Skeletal muscle tissue (tissue), 4 donors: Measurements from ENCODE around the gene CTSL. TPM values are rescaled to one million over a fixed set of nuclear protein-coding genes. Genes with fewer than 3 reads are reported as not detected.
"Not testable (repeated sequence)": the region's sequence is repeated elsewhere in the genome, so short reads cannot be mapped to it uniquely, and the experiment has no call there.

Source experiments
- H3K27ac ChIP-seq: one replicate; pipeline ENCODE4 v1.7.0; 2013; ENCODE audit warnings: mild to moderate bottlenecking, low read depth, low read length, inconsistent platforms
- H3K27me3 ChIP-seq, 3 donors: one replicate each; pipeline ENCODE4 v1.7.0; 2013; ENCODE audit warnings: low read length in 3 of 3; ENCODE audit not compliant: control insufficient read depth in 3 of 3, insufficient read depth in 3 of 3
- H3K36me3 ChIP-seq, 3 donors: one replicate each; pipeline ENCODE4 v1.7.0; 2013; ENCODE audit warnings: low read length in 3 of 3; ENCODE audit not compliant: control insufficient read depth in 3 of 3, insufficient read depth in 3 of 3
- H3K4me1 ChIP-seq, 3 donors: one replicate each; pipeline ENCODE4 v1.7.0; 2013; ENCODE audit warnings: low read length in 3 of 3, mild to moderate bottlenecking in 3 of 3; ENCODE audit not compliant: control insufficient read depth in 3 of 3, insufficient read depth in 3 of 3
- H3K4me3 ChIP-seq, 3 donors: one replicate each; pipeline ENCODE4 v1.7.0; 2013; ENCODE audit warnings: low read length in 3 of 3
- H3K9ac ChIP-seq, 3 donors: one replicate each; pipeline ENCODE4 v1.7.0; 2013; ENCODE audit warnings: low read length in 3 of 3, mild to moderate bottlenecking in 3 of 3, moderate library complexity in 2 of 3, low read depth in 1 of 3
- H3K9me3 ChIP-seq, 3 donors: one replicate each; pipeline ENCODE4 v1.7.0; 2013; ENCODE audit warnings: low read length in 3 of 3; ENCODE audit not compliant: control insufficient read depth in 3 of 3
- total RNA-seq: library from RNA; depleted of rRNA; stranded (reverse); fragments of >200 nt; gene quantifications from one replicate; pipeline ENCODE4 v1.2.3, GENCODE V29; 2014
- donor health status: Osteomylitis.

Gene CTSL
- total RNA-seq, 1 donor from 2014 or later = 45.9 TPM

DNA sequence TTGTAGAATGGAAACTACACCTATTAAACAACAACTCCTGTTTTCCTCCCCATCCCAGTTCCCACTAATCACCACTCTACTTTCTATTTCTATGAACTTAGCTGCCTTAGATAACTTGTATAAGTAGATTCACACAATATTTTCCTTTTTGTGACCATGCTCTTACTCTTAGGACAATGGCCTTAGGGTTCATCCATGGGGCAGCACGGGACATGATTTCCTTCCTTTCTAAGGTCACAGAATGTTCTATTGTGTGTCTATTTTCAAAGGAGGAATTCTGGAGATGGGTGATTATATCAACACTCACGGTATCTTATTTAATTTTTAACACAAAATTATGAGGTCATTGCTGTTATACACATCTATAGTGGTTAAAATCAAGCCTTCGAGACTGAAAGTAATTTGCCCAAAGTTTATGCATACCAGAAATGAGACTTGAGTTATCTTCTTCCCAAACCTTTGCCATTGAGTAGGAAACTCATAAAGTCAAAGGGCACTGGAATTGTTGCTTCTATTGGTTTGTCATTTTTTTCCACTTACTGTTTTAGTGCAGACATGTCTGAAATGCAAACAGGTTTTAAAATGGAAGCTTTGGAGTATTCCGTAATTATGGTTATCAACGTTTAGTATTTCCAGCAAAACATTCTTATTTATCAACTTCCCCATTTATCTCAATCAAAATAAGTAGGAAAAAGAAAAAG lies 23.6 kb downstream of the CTSL start:
- Histone ChIP-seq H3K36me3 (no peaks in the 10 kb centered on the region), H3K27ac (no peak overlapping the region), H3K27me3 (peaks cover 0 to 5% (median 4%) of the 10 kb centered on the region in 3 donors), H3K4me1 (no peaks in the 10 kb centered on the region), H3K9me3 (peaks cover 0 to 4% (median 3%) of the 10 kb centered on the region in 3 donors), H3K9ac (no peak overlapping the region), H3K4me3 (no peak overlapping the region)

DNA sequence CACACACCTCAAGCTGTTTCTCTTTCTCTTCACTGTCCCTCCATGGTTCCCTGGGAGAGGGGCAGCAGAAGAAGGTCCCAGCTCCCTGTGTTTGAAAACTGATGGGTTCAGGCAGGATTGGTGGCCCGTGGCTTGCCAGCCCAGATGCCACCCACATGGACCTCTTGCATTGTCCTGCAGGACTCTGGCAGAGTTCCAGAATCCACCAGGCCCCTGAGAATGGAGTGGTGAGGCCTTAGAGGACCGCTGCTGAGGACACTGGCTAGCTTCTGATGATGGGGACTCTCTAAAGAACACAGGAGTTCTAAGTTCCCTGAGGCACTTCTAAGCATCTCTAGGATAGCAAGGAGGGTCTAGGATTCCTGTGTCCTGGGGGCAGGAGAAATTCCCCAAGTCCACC lies 24.8 kb downstream of the CTSL start:
- Histone ChIP-seq H3K27ac (no peak overlapping the region), H3K4me1 (no peaks in the 10 kb centered on the region), H3K9ac (no peak overlapping the region), H3K4me3 (no peak overlapping the region), H3K36me3 (no peaks in the 10 kb centered on the region), H3K9me3 (peaks cover 0 to 4% (median 3%) of the 10 kb centered on the region in 3 donors), H3K27me3 (peaks cover 0 to 5% (median 4%) of the 10 kb centered on the region in 3 donors)

DNA sequence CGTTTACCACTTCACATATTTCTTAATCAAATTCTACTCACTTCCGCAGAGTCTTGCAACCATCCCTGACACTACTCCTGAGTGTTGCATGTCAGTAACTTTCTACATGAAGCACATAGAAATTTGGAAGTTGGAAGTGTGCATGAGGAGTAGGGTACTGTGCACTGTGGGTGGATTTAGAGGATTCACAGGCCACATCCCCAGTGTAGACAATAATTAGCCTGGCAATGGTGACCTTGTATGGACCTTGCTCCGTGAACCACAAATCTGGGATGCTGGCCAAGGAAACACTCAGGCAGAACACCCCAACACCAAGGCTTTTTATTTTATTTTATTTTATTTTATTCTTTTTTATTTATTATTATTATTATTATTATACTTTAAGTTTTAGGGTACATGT lies 25.5 kb downstream of the CTSL start:
- H3K9ac ChIP-seq = no peak overlapping the region
- H3K9me3 ChIP-seq = peaks cover 0 to 4% (median 3%) of the 10 kb centered on the region in 3 donors
- H3K27me3 ChIP-seq = peaks cover 0 to 5% (median 4%) of the 10 kb centered on the region in 3 donors
- H3K27ac ChIP-seq = no peak overlapping the region
- H3K4me1 ChIP-seq = no peaks in the 10 kb centered on the region
- H3K4me3 ChIP-seq = no peak overlapping the region
- H3K36me3 ChIP-seq = no peaks in the 10 kb centered on the region

DNA sequence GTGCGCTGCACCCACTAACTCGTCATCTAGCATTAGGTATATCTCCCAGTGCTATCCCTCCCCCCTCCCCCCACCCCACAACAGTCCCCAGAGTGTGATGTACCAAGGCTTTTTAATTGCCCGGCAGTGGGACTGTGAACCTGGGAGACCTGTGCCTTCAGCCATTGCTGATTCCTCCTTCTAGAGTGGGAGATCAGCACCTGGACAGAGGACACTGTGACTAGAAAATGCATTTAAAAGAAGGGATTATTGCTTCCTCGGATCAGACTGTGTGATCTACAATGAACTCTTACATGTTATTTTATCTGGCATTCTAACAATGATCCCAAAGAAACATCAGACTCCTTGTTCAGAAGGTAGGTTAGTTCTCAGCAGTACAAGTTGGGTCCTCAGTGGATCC lies 25.9 kb downstream of the CTSL start:
- no peaks in the 10 kb centered on the region for H3K4me1 ChIP-seq
- peaks cover 0 to 4% (median 3%) of the 10 kb centered on the region in 3 donors for H3K9me3 ChIP-seq
- no peaks in the 10 kb centered on the region for H3K36me3 ChIP-seq
- H3K9ac ChIP-seq = no peak overlapping the region
- no peak overlapping the region for H3K4me3 ChIP-seq
- peaks cover 0 to 5% (median 4%) of the 10 kb centered on the region in 3 donors for H3K27me3 ChIP-seq
- no peak overlapping the region for H3K27ac ChIP-seq

DNA sequence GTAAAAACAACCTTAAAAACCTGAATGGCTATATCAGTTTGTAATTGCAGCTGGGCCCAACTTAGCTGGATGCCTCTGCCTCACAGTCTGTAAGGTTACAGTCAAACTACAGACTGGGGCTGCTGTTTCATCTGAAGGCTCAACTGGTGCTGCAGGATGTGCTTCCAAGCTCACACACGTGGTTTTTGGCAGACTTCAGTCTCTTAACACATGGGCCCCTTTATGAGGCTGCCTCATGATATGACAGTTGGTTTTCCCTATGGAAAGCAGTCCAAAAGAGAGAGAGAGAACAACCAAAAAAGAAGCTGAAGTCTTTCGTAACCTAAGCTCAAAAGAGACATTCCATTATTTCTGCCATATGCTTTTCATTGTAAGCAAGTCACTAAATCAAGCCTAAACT lies 27.4 kb downstream of the CTSL start:
- no peak overlapping the region for H3K4me3 ChIP-seq
- peaks cover 0 to 4% (median 3%) of the 10 kb centered on the region in 3 donors for H3K9me3 ChIP-seq
- no peak overlapping the region for H3K9ac ChIP-seq
- H3K36me3 ChIP-seq = no peaks in the 10 kb centered on the region
- H3K27me3 ChIP-seq = no peaks in the 10 kb centered on the region
- no peak overlapping the region for H3K27ac ChIP-seq
- no peaks in the 10 kb centered on the region for H3K4me1 ChIP-seq

DNA sequence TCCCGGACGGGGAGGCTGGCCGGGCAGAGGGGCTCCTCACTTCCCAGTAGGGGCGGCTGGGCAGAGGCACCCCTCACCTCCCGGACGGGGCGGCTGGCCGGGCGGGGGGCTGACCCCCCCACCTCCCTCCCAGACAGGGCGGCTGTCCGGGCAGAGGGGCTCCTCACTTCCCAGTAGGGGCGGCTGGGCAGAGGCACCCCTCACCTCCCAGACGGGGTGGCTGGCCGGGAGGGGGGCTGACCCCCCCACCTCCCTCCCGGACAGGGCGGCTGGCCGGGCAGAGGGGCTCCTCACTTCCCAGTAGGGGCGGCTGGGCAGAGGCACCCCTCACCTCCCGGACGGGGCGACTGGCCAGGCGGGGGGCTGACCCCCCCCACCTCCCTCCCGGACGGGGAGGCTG lies 32.4 kb downstream of the CTSL start:
- H3K9ac ChIP-seq, H3K4me1 ChIP-seq, H3K9me3 ChIP-seq, H3K36me3 ChIP-seq, H3K27me3 ChIP-seq, H3K4me3 ChIP-seq, H3K27ac ChIP-seq: not testable (repeated sequence)

DNA sequence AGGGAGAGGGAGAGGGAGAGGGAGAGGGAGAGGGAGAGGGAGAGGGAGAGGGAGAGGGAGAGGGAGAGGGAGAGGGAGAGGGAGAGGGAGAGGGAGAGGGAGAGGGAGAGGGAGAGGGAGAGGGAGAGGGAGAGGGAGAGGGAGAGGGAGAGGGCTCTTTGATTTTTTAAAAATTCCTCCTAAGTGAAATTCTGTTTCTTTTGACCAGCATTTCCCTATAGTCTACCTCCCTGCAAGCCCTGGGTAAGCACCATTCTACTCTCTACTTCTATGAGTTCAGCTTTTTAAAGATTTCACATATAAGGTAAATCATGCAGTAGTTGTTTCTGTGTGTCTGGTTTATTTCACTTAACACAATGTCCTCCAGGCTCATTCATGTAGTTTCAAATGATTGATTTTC lies 34.1 kb downstream of the CTSL start:
- not testable (repeated sequence) for H3K9ac ChIP-seq, H3K27ac ChIP-seq, H3K4me1 ChIP-seq, H3K36me3 ChIP-seq, H3K27me3 ChIP-seq, H3K9me3 ChIP-seq, H3K4me3 ChIP-seq

DNA sequence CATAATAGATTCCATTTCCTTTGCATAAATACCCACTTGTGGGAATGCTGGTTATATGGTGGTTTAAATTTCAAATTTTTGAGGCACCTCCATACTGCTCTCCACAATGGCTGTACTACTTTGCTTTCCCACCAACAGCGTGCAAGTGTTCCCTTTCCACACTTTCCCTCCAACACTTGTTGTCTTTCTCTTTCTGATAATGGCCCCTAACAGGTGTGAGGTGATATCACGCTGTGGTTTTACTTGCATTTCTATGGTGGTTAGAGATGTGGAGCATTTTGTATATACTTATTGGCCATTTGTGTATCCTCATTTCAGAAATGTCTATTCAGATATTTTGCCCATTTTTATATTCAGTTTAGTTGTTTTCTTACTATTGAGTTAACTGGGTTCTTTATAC lies 34.6 kb downstream of the CTSL start:
- Histone ChIP-seq H3K9me3 (no peaks in the 10 kb centered on the region), H3K27me3 (peaks cover 0 to 7% (median 0%) of the 10 kb centered on the region in 3 donors), H3K36me3 (no peaks in the 10 kb centered on the region), H3K9ac (no peak overlapping the region), H3K27ac (no peak overlapping the region), H3K4me3 (no peak overlapping the region), H3K4me1 (no peaks in the 10 kb centered on the region)

DNA sequence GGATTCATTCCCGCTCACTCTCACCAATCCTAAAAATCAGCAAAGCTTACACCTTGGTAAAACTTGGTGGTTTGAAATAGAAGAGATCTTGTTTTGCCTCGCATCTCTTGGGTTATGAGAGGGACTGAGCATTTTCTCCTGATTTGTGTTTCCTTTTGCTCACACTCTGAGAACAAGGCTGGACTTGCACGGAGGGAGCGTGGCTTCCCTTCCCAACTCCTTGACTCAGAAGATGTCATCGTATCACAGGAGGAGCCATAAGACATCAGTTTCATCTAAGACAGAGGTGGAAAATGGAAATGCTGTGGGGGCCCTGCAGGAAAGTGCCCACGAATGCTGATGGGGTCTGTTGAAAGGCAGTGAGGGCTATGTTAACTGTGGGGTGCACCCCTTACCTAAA lies 37.4 kb downstream of the CTSL start:
- Histone ChIP-seq H3K9ac (no peak overlapping the region), H3K4me1 (no peaks in the 10 kb centered on the region), H3K9me3 (no peaks in the 10 kb centered on the region)

DNA sequence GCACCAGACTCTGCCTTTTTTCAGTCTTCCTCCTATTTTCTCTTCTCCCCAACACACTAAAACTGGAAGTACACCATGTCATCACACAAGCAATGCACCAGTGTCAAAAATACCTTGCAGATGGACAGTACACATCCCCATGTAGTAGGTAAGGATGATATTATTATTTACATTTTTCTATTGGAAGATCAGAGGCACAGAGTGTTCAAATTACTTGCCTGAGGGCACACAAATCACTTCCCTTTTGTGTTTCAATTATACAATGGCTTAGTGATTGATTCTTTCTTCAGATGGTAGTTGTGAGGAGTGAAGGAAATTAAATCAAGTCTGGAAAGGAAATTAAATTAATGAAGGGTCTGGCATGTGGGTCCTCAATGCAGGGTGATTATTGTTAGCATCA lies 39.6 kb downstream of the CTSL start:
- peaks cover 0 to 7% (median 0%) of the 10 kb centered on the region in 3 donors for H3K27me3 ChIP-seq
- H3K4me1 ChIP-seq = no peaks in the 10 kb centered on the region
- H3K4me3 ChIP-seq = no peak overlapping the region
- H3K9me3 ChIP-seq = no peaks in the 10 kb centered on the region
- H3K9ac ChIP-seq = no peak overlapping the region
- no peaks in the 10 kb centered on the region for H3K36me3 ChIP-seq
- no peak overlapping the region for H3K27ac ChIP-seq

More for the DNA sequence above, 37.4 kb downstream of the CTSL start:
- Histone ChIP-seq H3K36me3 (no peaks in the 10 kb centered on the region), H3K27ac (no peak overlapping the region), H3K4me3 (no peak overlapping the region), H3K27me3 (peaks cover 0 to 7% (median 0%) of the 10 kb centered on the region in 3 donors)
